KBM-7 (cell line): Measurements from ENCODE around the gene BSND.

Experiments
- DNase-seq: peaks from one replicate; pipeline ENCODE4 v3.0.0-alpha.2; 2015
- in situ Hi-C: fragments of 300-500 bp; cut with MboI; formaldehyde crosslinking; loops from 2 replicates; pipeline ENCODE4 v1.14.3; 2020; ENCODE audit warnings: low sequenced_read_pairs, low pct_unique_long_range_greater_than_20kb, mixed read lengths

BSND gene

GRCh38 chr1:54989473-54989872, 9.3 kb upstream of the BSND start:
- no peak for DNase-seq
- in situ Hi-C loops = no loop called here

GRCh38 chr1:54989968-54990810, 8.5 kb upstream of the BSND start:
- no peak for DNase-seq
- in situ Hi-C loops = no loop called here

GRCh38 chr1:54990916-54991315, 7.8 kb upstream of the BSND start:
- no peak for DNase-seq
- in situ Hi-C loops = no loop called here

GRCh38 chr1:54991939-54992338, 6.8 kb upstream of the BSND start:
- in situ Hi-C loops = no loop called here
- DNase-seq = no peak

- in situ Hi-C loops = no loop called here
- no peak for DNase-seq
Observed at GRCh38 chr1:54993140-54993539, 5.6 kb upstream of the BSND start.

- no peak for DNase-seq
- in situ Hi-C loops = no loop called here
Observed at GRCh38 chr1:54994355-54994990, 4.3 kb upstream of the BSND start.

GRCh38 chr1:54995013-54995760, 3.5 kb upstream of the BSND start:
- no peak for DNase-seq
- in situ Hi-C loops = no loop called here

- no peak for DNase-seq
- in situ Hi-C loops = no loop called here
Observed at GRCh38 chr1:54995835-54996234, 2.9 kb upstream of the BSND start.

GRCh38 chr1:54996359-54996868, 2.3 kb upstream of the BSND start:
- in situ Hi-C loops = no loop called here
- peak; percentile 68 for DNase-seq

- DNase-seq = no peak
- in situ Hi-C loops = no loop called here
Observed at GRCh38 chr1:54996869-54997710, 1.6 kb upstream of the BSND start.

GRCh38 chr1:54997711-54997986, 1.1 kb upstream of the BSND start:
- no peak for DNase-seq
- in situ Hi-C loops = no loop called here

GRCh38 chr1:54998100-54998499, 633 bp upstream of the BSND start:
- in situ Hi-C loops = no loop called here
- DNase-seq = no peak

GRCh38 chr1:55000110-55001085, 1.7 kb downstream of the BSND start:
- DNase-seq = no peak
- in situ Hi-C loops = no loop called here

- no peak for DNase-seq
- in situ Hi-C loops = no loop called here
Observed at GRCh38 chr1:55001311-55001710, 2.6 kb downstream of the BSND start.

GRCh38 chr1:55002686-55003085, 4.0 kb downstream of the BSND start:
- no peak for DNase-seq
- in situ Hi-C loops = no loop called here

GRCh38 chr1:55005351-55006140, 6.8 kb downstream of the BSND start:
- no peak for DNase-seq
- in situ Hi-C loops = no loop called here

- DNase-seq = no peak
- in situ Hi-C loops = no loop called here
Observed at GRCh38 chr1:55006931-55007330, 8.2 kb downstream of the BSND start.
